ENCODE measurements around the gene ILDR1. TPM values are rescaled to one million over a fixed set of nuclear protein-coding genes. Genes with fewer than 3 reads are reported as not detected.

ILDR1 gene
- total and polyA plus RNA-seq, 10 of the 15 experiments (the other 5 are each of a cell fraction or from before 2014, with no cell fraction given) = 1.3 to 12.0 (median 7.0) TPM

- no peak within 1 kb of the TSS for H2AFZ ChIP-seq (ENCODE audit: control insufficient read depth, low read depth, low read length)
- no peaks in the 10 kb centered on the region for H3K27me3 ChIP-seq (replicated peaks in 1 of 2; ENCODE audit: control insufficient read depth in 2 of 2, insufficient read depth in 2 of 2, low read length in 1 of 2)
- peaks cover 9 to 22% of the 10 kb centered on the region in 2 experiments for H3K36me3 ChIP-seq (ENCODE audit: control insufficient read depth in 2 of 2, insufficient read depth in 2 of 2, low read length in 1 of 2)
- FAIRE-seq (peak; percentile 82), ATAC-seq (peak; percentile 92), DNase-seq (ENCODE audit: low read depth, low spot score) (peak; percentile 77)
- peak within 1 kb of the TSS; percentile 45 for H3K27ac ChIP-seq (ENCODE audit: control insufficient read depth, insufficient read depth)
- ChIA-PET CTCF (interaction anchor here (0.7 to 2.6 kb wide), 16 partner anchors 9 to 60 kb away, joined by 3 to 13 read pairs (median 5); no protein-coding TSS in a partner anchor), POLR2A (interaction anchor here (1.0 to 3.9 kb wide), 8 partner anchors 10 to 62 kb away, joined by 3 to 33 read pairs (median 4); no protein-coding TSS in a partner anchor), SMC1A (ENCODE audit: uncharacterized antibody, unreplicated experiment) (interaction anchor here (0.8 to 22.2 kb wide), 20 partner anchors 10 to 227 kb away, joined by 3 to 394 read pairs (median 7); partner anchors contain the start of gene ILDR1), RAD21 (ENCODE audit: unreplicated experiment) (interaction anchor here (0.6 to 5.0 kb wide), 20 partner anchors 9 to 947 kb away, joined by 3 to 35 read pairs (median 6); no protein-coding TSS in a partner anchor)
- 0% methylated on average over 3 of the region's 3 CpGs for WGBS (ENCODE audit: insufficient coverage, insufficient replicate concordance, low lambda C conversion rate, missing lambda C conversion rate)
- H3K4me1 ChIP-seq (ENCODE audit: control insufficient read depth, insufficient read depth, low read length) = peaks cover 13% of the 10 kb centered on the region
- H3K79me2 ChIP-seq (ENCODE audit: control insufficient read depth, insufficient read depth, low read length) = peaks cover 50% of the 10 kb centered on the region
- peak within 1 kb of the TSS; percentile 56 for H3K4me2 ChIP-seq (ENCODE audit: control insufficient read depth, insufficient read depth)
- peak within 1 kb of the TSS; percentile 41; the same call in 1 of the 2 replicates for H3K9ac ChIP-seq (ENCODE audit: control insufficient read depth, insufficient read depth, low read length)
- intact Hi-C loops (cut with micrococcal nuclease; ENCODE audit: unreplicated experiment) = loop anchor here (1.0 to 5.0 kb wide), 4 partner anchors 30 to 243 kb away; no protein-coding TSS in a partner anchor
- H3K9me3 ChIP-seq (replicated peaks; ENCODE audit: control insufficient read depth, insufficient read depth, low read length) = peaks cover 17% of the 10 kb centered on the region
- no TSS peak for BruUV-seq (replicated peaks)
- in situ Hi-C loops (cut with MboI) = no loop called here
- peak within 1 kb of the TSS; percentile 61 for H3K4me3 ChIP-seq
- no peaks in the 10 kb centered on the region for H4K20me1 ChIP-seq (ENCODE audit: control insufficient read depth, insufficient read depth)
- TF ChIP-seq ZNF592 (IDR thresholded peaks at IDR 0.05) (0 out of 2 replicates have a peak, but pooled peaks have one; percentile 38), POU2F2 (IDR thresholded peaks at IDR 0.05; ENCODE audit: borderline replicate concordance, low read depth, low read length) (peak; percentile 66; the same call in 1 of the 3 replicates), HDGF (IDR thresholded peaks at IDR 0.05) (no peak), CREM (IDR thresholded peaks at IDR 0.05; ENCODE audit: low read depth) (peak; percentile 72), DPF2 (IDR thresholded peaks at IDR 0.05) (peak; percentile 64; the same call in 1 of the 2 replicates), NFXL1 (IDR thresholded peaks at IDR 0.05; ENCODE audit: borderline replicate concordance) (no peak), MTA3 (IDR thresholded peaks at IDR 0.05; ENCODE audit: borderline replicate concordance, low read length) (peak; percentile 68; the same call in 1 of the 2 replicates), KLF5 (IDR thresholded peaks at IDR 0.05; ENCODE audit: partially characterized antibody) (no peak), PML (IDR thresholded peaks at IDR 0.05; ENCODE audit: low read length) (peak; percentile 39; the same call in 1 of the 2 replicates), ZNF384 (IDR thresholded peaks at IDR 0.05; ENCODE audit: borderline replicate concordance, low read depth, low read length) (no peak), CHD2 (IDR thresholded peaks at IDR 0.05; ENCODE audit: borderline replicate concordance, low read depth, low read length) (no peak), ZBED1 (IDR thresholded peaks at IDR 0.05; ENCODE audit: borderline replicate concordance) (peak; percentile 59; the same call in 1 of the 2 replicates), CHD1 (IDR thresholded peaks at IDR 0.05; ENCODE audit: low read depth, low read length) (no peak), JUND (IDR thresholded peaks at IDR 0.05; ENCODE audit: low read depth, low read length) (no peak), POLR2AphosphoS2 (IDR thresholded peaks at IDR 0.05; ENCODE audit: low read depth, low read length) (no peak), NR2F1 (conservative IDR thresholded peaks at IDR 0.05) (0 out of 2 replicates have a peak, but pooled peaks have one; percentile 52), GABPA (IDR thresholded peaks at IDR 0.05; ENCODE audit: low read depth) (no peak)
- TF ChIP-seq, protein P1, sequence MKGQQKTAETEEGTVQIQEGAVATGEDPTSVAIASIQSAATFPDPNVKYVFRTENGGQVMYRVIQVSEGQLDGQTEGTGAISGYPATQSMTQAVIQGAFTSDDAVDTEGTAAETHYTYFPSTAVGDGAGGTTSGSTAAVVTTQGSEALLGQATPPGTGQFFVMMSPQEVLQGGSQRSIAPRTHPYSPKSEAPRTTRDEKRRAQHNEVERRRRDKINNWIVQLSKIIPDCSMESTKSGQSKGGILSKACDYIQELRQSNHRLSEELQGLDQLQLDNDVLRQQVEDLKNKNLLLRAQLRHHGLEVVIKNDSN (IDR thresholded peaks at IDR 0.05; ENCODE audit: borderline replicate concordance, extremely low read length, insufficient read depth, low read depth, low read length) = no peak
- TF ChIP-seq, protein P2, sequence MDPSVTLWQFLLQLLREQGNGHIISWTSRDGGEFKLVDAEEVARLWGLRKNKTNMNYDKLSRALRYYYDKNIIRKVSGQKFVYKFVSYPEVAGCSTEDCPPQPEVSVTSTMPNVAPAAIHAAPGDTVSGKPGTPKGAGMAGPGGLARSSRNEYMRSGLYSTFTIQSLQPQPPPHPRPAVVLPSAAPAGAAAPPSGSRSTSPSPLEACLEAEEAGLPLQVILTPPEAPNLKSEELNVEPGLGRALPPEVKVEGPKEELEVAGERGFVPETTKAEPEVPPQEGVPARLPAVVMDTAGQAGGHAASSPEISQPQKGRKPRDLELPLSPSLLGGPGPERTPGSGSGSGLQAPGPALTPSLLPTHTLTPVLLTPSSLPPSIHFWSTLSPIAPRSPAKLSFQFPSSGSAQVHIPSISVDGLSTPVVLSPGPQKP (IDR thresholded peaks at IDR 0.05; ENCODE audit: low read depth, low read length) = no peak
Observed at GRCh38 chr3:122055215-122055614, 33.2 kb upstream of the ILDR1 start, which contains the start of gene CD86. CD86 (plus strand) TSS chr3:122055362; CDS start chr3:122055490, 128 bp downstream.
